Mucosa of descending colon (tissue), 3 donors: Measurements from ENCODE around the gene HNRNPLL. TPM values are rescaled to one million over a fixed set of nuclear protein-coding genes. Genes with fewer than 3 reads are reported as not detected.
"Not testable (repeated sequence)": the region's sequence is repeated elsewhere in the genome, so short reads cannot be mapped to it uniquely, and the experiment has no call there.

Source experiments
- ATAC-seq: fragments of 200-7000 bp; cut with Tn5 transposase; one replicate; pipeline ENCODE4 v1.9.1; 2020; ENCODE audit warnings: mild to moderate bottlenecking, moderate library complexity
- DNase-seq, 3 donors: peaks; one replicate each; pipeline ENCODE4 v3.0.0-alpha.2; 2020
- H3K36me3 ChIP-seq: fragments of 200-600 bp; one replicate; pipeline ENCODE4 v1.8.0; 2021; ENCODE audit warnings: low read depth, mild to moderate bottlenecking
- H3K4me1 ChIP-seq: fragments of 200-600 bp; one replicate; pipeline ENCODE4 v1.8.0; 2021; ENCODE audit warnings: low read depth, mild to moderate bottlenecking
- H3K4me3 ChIP-seq: fragments of 200-600 bp; one replicate; pipeline ENCODE4 v1.8.0; 2021; ENCODE audit warnings: mild to moderate bottlenecking
- H3K9me3 ChIP-seq: fragments of 200-600 bp; one replicate; pipeline ENCODE4 v1.8.0; 2021; ENCODE audit warnings: mild to moderate bottlenecking
- intact Hi-C, 2 donors: fragments of 100-400 bp; cut with DNase I in 1 of 2; cut with micrococcal nuclease in 1 of 2; formaldehyde crosslinking; loops; one replicate each; pipeline versions ENCODE4 v1.11.0 to v1.11.1; 2022; cut with DNase I, micrococcal nuclease
- total RNA-seq, 3 donors: library from RNA; stranded (reverse); fragmentation: NEBNext Ultra II Directional in 2 of 3; extraction: Animal tissue kit (Norgen Biotek cat#: 25700) in 2 of 3; gene quantifications; one replicate each; pipeline versions ENCODE4 v1.2.1 to v1.2.4, GENCODE V29; 2021 to 2023
- TF ChIP-seq, protein P1 (sequence below): fragments of 200-600 bp; IDR thresholded peaks from one replicate; pipeline ENCODE4 v1.8.0; 2022; ENCODE audit warnings: antibody characterized with exemption, mild to moderate bottlenecking
- donor health status: DM: no; HTN: no; CAD: no; lungs with moderate emphysema.
- donor health status: DM: no; HTN: no; CAD: no.
- donor health status: DM: no; HTN: yes; CAD: no.

The HNRNPLL gene
- total RNA-seq, 3 donors from 2014 or later, result 45.5 to 68.2 (median 49.6) TPM

DNA sequence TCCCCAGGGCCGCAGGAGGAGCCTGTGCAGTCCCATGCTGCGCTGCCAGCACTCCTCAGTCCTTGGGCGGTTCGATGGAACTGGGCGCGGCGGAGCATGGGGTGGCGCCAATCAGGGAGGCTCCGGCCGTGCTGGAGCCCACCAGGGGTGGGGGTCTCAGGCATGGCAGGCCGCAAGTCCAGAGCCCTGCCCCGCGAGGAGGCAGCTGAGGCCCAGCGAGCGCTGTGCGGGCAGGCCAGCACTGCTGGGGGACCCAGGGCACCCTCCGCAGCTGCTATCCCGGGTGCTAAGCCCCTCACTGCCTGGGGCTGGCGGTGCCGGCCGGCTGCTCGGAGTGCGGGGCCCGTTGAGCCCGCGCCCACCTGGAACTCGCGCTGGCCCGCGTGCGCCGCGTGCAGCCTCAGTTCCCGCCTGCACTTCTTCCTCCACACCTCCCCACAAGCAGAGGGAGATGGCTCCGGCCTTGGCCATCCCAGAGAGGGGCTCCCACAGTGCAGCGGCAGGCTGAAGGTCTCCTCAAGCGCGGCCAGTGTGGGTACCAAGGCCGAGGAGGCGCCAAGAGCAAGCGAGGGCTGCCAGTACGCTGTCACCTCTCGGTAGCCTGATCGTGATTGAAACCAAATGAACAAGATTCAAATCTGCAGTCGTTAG lies 40.4 kb upstream of the HNRNPLL start:
- H3K4me3 ChIP-seq, result no peak overlapping the region
- intact Hi-C loops, result no loop called here
- H3K4me1 ChIP-seq, result no peaks in the 10 kb centered on the region
- DNase-seq (no peak), ATAC-seq (no peak)
- TF ChIP-seq, protein P1, sequence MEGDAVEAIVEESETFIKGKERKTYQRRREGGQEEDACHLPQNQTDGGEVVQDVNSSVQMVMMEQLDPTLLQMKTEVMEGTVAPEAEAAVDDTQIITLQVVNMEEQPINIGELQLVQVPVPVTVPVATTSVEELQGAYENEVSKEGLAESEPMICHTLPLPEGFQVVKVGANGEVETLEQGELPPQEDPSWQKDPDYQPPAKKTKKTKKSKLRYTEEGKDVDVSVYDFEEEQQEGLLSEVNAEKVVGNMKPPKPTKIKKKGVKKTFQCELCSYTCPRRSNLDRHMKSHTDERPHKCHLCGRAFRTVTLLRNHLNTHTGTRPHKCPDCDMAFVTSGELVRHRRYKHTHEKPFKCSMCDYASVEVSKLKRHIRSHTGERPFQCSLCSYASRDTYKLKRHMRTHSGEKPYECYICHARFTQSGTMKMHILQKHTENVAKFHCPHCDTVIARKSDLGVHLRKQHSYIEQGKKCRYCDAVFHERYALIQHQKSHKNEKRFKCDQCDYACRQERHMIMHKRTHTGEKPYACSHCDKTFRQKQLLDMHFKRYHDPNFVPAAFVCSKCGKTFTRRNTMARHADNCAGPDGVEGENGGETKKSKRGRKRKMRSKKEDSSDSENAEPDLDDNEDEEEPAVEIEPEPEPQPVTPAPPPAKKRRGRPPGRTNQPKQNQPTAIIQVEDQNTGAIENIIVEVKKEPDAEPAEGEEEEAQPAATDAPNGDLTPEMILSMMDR, result no peak
- H3K9me3 ChIP-seq, result no peaks in the 10 kb centered on the region
- H3K36me3 ChIP-seq, result no peaks in the 10 kb centered on the region

DNA sequence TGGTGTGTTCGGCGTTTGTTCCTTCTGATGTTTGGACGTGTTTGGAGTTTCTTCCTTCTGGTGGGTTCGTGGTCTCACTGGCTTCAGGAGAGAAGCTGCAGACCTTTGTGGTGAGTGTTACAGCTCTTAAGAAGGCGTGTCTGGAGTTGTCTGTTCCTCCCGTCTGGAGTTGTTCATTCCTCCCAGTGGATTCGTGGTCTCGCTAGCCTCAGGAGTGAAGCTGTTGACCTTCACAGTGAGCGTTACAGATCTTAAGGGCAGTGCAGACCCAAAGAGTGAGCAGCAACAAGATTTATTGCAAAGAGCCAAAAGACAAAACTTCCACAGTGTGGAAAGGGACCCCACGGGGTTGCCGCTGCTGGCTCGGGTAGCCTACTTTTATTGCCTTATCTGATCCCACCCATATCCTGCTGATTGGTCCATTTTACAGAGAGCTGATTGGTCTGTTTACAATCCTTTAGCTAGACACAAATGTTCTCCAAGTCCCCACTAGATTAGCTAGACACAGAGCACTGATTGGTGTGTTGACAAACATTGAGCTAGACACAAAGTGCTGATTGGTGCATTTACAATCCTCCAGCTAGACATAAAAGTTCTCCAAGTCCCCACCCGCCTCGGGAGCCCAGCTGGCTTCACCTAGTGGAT lies 39.8 kb upstream of the HNRNPLL start:
- H3K9me3 ChIP-seq, H3K4me3 ChIP-seq, ATAC-seq, H3K36me3 ChIP-seq, H3K4me1 ChIP-seq, intact Hi-C loops, DNase-seq: not testable (repeated sequence)

DNA sequence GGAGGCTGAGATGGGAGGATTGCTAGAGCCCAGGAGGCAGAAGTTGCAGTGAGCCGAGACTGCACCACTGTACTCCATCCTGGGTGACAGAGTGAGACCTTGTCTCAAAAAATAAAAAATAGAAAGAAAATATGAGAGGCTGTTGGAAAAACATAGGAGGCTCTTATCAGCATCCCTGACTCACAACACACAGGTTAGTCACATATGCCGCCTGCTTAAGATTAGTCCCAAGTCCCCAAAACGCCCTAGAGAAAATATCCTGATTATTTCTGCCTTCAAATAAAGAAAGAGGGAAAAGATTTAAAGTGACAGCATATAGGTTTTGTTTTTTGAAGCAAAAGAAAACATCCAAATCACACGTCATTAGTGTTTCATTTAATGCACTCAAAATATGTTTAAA lies 33.3 kb upstream of the HNRNPLL start:
- ATAC-seq, result no peak
- DNase-seq, result no peak
- Histone ChIP-seq H3K4me3 (no peak overlapping the region), H3K36me3 (no peaks in the 10 kb centered on the region), H3K4me1 (no peaks in the 10 kb centered on the region), H3K9me3 (no peaks in the 10 kb centered on the region)
- TF ChIP-seq, protein P1, result no peak
- intact Hi-C loops, result no loop called here

DNA sequence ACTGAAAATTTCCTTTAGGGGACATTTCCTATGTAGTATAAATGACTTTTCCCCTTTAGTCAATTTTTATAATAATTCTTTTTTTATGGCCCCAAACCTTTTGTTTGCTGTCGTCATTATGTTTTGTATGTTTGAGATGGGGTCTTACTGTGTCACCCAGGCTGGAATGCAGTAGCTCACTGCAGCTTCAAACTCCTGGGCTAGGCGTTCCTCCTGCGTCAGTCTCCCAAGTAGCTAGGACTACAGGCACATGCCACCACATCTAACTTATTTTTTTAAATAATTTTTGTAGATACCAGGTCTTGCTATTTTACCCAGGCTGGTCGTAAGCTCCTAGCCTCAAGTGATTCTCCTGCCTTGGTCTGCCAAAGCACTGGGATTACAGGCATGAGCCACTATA lies 32.4 kb upstream of the HNRNPLL start:
- DNase-seq (no peak), ATAC-seq (no peak)
- Histone ChIP-seq H3K36me3 (no peaks in the 10 kb centered on the region), H3K4me1 (no peaks in the 10 kb centered on the region), H3K9me3 (no peaks in the 10 kb centered on the region), H3K4me3 (no peak overlapping the region)
- intact Hi-C loops, result no loop called here
- TF ChIP-seq, protein P1, result no peak

DNA sequence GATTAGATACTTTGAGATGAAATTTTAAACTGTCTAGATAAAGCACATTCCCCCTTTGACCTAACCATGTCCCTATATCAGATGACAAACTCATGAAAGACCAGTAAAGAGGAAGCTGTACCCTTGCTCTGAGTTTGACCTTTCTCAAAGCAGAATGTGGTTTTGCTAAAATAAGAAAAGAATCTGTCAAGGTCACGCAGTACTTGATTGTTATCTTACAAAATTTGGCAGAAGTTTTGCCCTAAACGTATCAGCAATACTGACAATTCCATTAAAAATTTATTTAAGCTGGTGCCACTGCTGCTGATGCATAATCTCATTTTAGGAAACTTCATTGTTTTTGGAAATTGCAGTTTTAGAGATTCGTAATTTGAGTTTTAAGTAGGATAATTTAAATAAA lies 32.0 kb upstream of the HNRNPLL start:
- no peak for DNase-seq
- TF ChIP-seq, protein P1, result no peak
- Histone ChIP-seq H3K4me3 (no peak overlapping the region), H3K4me1 (no peaks in the 10 kb centered on the region), H3K36me3 (no peaks in the 10 kb centered on the region), H3K9me3 (no peaks in the 10 kb centered on the region)
- no peak for ATAC-seq
- intact Hi-C loops, result no loop called here

DNA sequence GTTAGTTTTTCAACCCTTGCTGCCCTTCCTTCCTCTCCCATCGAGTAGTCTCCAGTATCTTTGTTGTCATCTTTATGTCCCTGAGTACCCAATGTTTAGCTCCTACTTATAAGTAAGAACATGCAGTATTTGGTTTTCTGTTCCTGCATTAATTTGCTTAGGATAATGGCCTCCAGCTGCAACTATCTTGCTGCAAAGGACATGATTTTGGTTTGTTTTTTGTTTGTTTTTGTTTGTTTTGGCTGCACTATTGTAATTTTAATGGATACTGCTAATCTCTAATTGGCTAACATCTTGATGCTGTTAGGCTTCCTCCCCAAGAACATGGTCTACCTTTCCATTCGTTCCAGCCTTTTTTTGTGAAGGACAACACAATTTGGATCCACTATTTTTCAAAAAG lies 31.2 kb upstream of the HNRNPLL start:
- Histone ChIP-seq H3K36me3 (no peaks in the 10 kb centered on the region), H3K9me3 (no peaks in the 10 kb centered on the region), H3K4me3 (no peak overlapping the region), H3K4me1 (no peaks in the 10 kb centered on the region)
- no peak for ATAC-seq
- TF ChIP-seq, protein P1, result no peak
- no peak for DNase-seq
- intact Hi-C loops, result no loop called here
